CD4-positive, alpha-beta T cell (primary cell): ENCODE results near the gene TEX101. TPM values are rescaled to one million over a fixed set of nuclear protein-coding genes. Genes with fewer than 3 reads are reported as not detected.
"Not testable (repeated sequence)": the region's sequence is repeated elsewhere in the genome, so short reads cannot be mapped to it uniquely, and the experiment has no call there.

Experiments
- ATAC-seq: fragments of 200-7000 bp; cut with Tn5 transposase; one replicate; pipeline ENCODE4 v1.10.0; 2022; ENCODE audit warnings: mild to moderate bottlenecking; ENCODE audit not compliant: poor library complexity
- CTCF ChIA-PET: fragments of 350-600 bp; sonication (Branson Sonifier 250); formaldehyde crosslinking; loops from one replicate; lab custom pipeline; 2021; ENCODE audit warnings: antibody characterized with exemption, inconsistent platforms; lab: Charles Lee
- POLR2A ChIA-PET: fragments of 350-600 bp; sonication (Branson Sonifier 250); formaldehyde crosslinking; loops from one replicate; lab custom pipeline; 2021; ENCODE audit warnings: antibody characterized with exemption, inconsistent platforms; lab: Charles Lee
- DNase-seq, 14 experiments: peaks; one replicate each; pipeline ENCODE4 v3.0.0-alpha.2; 2013 to 2020; ENCODE audit warnings: mixed read lengths in 2 of 14
- H3K27ac ChIP-seq, 2 donors: one replicate each; pipeline versions ENCODE4 v1.5.1 to v1.7.0; 2013; ENCODE audit warnings: low read length in 2 of 2, low read depth in 1 of 2, mild to moderate bottlenecking in 1 of 2
- H3K27me3 ChIP-seq, 2 experiments: 1 replicate in 1 of 2; 2 replicates in 1 of 2; pipeline versions ENCODE4 v1.6.1 to v1.7.0; 2013; ENCODE audit warnings: low read length in 2 of 2, control low read depth in 1 of 2, mild to moderate bottlenecking in 1 of 2, moderate library complexity in 1 of 2; ENCODE audit not compliant: insufficient read depth in 2 of 2, control insufficient read depth in 1 of 2
- H3K36me3 ChIP-seq: one replicate; pipeline ENCODE4 v1.6.1; 2013; ENCODE audit warnings: low read length, control low read depth; ENCODE audit not compliant: insufficient read depth
- H3K4me1 ChIP-seq: one replicate; pipeline ENCODE4 v1.6.1; 2013; ENCODE audit warnings: low read length, control low read depth; ENCODE audit not compliant: insufficient read depth
- H3K4me3 ChIP-seq: one replicate; pipeline ENCODE4 v1.5.1; 2013; ENCODE audit warnings: mild to moderate bottlenecking, low read length, moderate library complexity
- H3K9me3 ChIP-seq, 2 experiments: 1 replicate in 1 of 2; 2 replicates in 1 of 2; pipeline versions ENCODE4 v1.6.1 to v1.7.0; 2013; ENCODE audit warnings: low read length in 2 of 2, mild to moderate bottlenecking in 2 of 2, control low read depth in 1 of 2, moderate library complexity in 1 of 2; ENCODE audit not compliant: control insufficient read depth in 1 of 2, insufficient read depth in 1 of 2
- H3K27ac Mint-ChIP-seq: one replicate; pipeline ENCODE4 v1.8.0; 2020; ENCODE audit warnings: mixed read lengths
- H3K27me3 Mint-ChIP-seq: one replicate; pipeline ENCODE4 v1.8.0; 2021; ENCODE audit warnings: mixed read lengths
- H3K36me3 Mint-ChIP-seq: one replicate; pipeline ENCODE4 v1.8.0; 2021; ENCODE audit warnings: low read depth, mixed read lengths
- H3K4me1 Mint-ChIP-seq: one replicate; pipeline ENCODE4 v1.8.0; 2021; ENCODE audit warnings: low read depth, mixed read lengths
- H3K4me3 Mint-ChIP-seq: one replicate; pipeline ENCODE4 v1.8.0; 2020; ENCODE audit warnings: mild to moderate bottlenecking, mixed read lengths
- H3K9me3 Mint-ChIP-seq: one replicate; pipeline ENCODE4 v1.8.0; 2020; ENCODE audit warnings: mixed read lengths
- intact Hi-C, 2 experiments: fragments of 100-400 bp; cut with DNase I in 1 of 2; cut with micrococcal nuclease in 1 of 2; formaldehyde crosslinking; loops; one replicate each; pipeline versions ENCODE4 v1.15.1 to v1.9.0; 2023 to 2025; cut with DNase I, micrococcal nuclease
- total RNA-seq, 174 experiments: library from RNA in 2 of 174; stranded (reverse) in 2 of 174; gene quantifications; one replicate each; pipeline ENCODE4 v1.2.3 and lab custom pipeline; 2021 to 2026
- TF ChIP-seq, protein P1 (sequence below): fragments of 200-600 bp; IDR thresholded peaks from one replicate; pipeline ENCODE4 v1.8.0; 2022; ENCODE audit warnings: antibody characterized with exemption, mild to moderate bottlenecking

Gene TEX101
- total RNA-seq, 2 experiments from 2014 or later, result not detected

DNA sequence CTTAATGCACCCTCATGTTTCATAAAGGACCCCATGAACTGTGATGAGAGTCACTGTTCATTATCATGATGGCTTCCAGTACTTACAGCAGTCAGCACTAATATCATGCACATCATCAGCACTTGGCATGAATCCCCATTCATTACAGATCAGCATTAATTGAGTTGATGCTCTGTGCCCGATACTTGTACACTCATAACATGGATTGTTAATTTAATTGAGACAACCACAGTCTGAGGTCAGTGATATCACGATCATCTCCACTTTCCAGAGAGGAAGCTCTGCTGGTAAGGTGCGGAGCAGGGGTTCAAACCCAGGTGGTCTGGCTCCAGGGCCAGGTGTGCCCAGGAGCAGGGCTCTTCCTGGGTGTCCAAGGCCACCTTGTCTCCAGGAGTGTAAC lies 21.2 kb upstream of the TEX101 start:
- CTCF ChIA-PET, H3K4me3 ChIP-seq, DNase-seq, H3K27ac ChIP-seq, H3K9me3 Mint-ChIP-seq, POLR2A ChIA-PET, H3K9me3 ChIP-seq, H3K36me3 Mint-ChIP-seq, H3K4me1 ChIP-seq, ATAC-seq, intact Hi-C loops, H3K4me1 Mint-ChIP-seq, H3K27me3 ChIP-seq, H3K4me3 Mint-ChIP-seq, H3K27ac Mint-ChIP-seq, H3K36me3 ChIP-seq: not testable (repeated sequence)
- H3K27me3 Mint-ChIP-seq, result peaks cover 35% of the 10 kb centered on the region

DNA sequence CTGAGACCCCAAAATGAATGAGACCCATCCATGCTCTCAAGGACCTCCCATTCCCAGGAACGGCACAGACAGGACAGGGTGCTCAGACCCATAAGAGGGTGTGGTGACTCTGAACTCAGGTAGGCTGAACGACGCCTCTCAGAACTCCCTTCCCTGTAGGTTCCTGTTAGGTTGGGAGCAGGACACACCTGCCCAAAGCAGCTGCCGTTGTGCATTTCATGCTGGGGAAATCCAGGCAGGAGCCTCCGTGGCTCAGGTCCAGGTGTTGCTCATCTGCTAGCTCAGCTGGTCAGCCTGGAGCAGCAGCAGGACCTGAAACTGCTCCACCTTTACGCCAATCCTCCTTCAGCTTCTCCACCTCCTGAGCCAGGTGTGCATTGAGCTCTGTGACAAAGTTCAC lies 19.1 kb upstream of the TEX101 start:
- Mint-ChIP-seq H3K36me3 (no peaks in the 10 kb centered on the region), H3K9me3 (no peaks in the 10 kb centered on the region), H3K27me3 (peaks cover 44% of the 10 kb centered on the region), H3K27ac (no peak overlapping the region), H3K4me1 (no peaks in the 10 kb centered on the region), H3K4me3 (no peak overlapping the region)
- Histone ChIP-seq H3K36me3 (no peaks in the 10 kb centered on the region), H3K4me1 (no peaks in the 10 kb centered on the region), H3K9me3 (no peaks in the 10 kb centered on the region), H3K4me3 (no peak overlapping the region), H3K27me3 (peaks cover 2 to 8% of the 10 kb centered on the region in 2 experiments), H3K27ac (no peak overlapping the region)
- TF ChIP-seq, protein P1, sequence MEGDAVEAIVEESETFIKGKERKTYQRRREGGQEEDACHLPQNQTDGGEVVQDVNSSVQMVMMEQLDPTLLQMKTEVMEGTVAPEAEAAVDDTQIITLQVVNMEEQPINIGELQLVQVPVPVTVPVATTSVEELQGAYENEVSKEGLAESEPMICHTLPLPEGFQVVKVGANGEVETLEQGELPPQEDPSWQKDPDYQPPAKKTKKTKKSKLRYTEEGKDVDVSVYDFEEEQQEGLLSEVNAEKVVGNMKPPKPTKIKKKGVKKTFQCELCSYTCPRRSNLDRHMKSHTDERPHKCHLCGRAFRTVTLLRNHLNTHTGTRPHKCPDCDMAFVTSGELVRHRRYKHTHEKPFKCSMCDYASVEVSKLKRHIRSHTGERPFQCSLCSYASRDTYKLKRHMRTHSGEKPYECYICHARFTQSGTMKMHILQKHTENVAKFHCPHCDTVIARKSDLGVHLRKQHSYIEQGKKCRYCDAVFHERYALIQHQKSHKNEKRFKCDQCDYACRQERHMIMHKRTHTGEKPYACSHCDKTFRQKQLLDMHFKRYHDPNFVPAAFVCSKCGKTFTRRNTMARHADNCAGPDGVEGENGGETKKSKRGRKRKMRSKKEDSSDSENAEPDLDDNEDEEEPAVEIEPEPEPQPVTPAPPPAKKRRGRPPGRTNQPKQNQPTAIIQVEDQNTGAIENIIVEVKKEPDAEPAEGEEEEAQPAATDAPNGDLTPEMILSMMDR, result no peak
- intact Hi-C loops, result no loop called here
- no peak for DNase-seq
- ATAC-seq, result no peak
- ChIA-PET CTCF (no interaction called here), POLR2A (no interaction called here)

DNA sequence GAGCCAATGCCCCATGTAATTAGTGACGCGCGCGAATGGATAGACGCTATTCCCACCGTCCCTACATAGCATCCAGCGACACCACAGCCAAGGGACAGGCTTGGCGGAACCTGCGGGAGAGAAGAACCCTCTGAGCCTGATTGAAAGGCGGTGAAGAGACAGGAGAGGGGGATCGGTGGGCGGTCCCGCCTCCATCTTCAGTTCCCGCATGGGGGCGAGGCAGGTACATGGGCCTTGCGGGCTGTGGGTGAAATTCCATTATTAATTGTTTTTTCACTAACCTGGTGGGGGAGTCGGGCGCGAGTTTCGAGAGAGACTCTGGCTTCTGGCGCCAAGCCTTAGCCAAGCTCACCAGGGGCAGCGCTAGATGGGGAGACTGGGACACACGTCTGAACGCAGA lies 8.4 kb upstream of the TEX101 start:
- no peaks in the 10 kb centered on the region for H3K4me1 Mint-ChIP-seq
- peaks cover 0 to 18% of the 10 kb centered on the region in 2 experiments for H3K9me3 ChIP-seq
- no peak overlapping the region for H3K4me3 Mint-ChIP-seq
- no peaks in the 10 kb centered on the region for H3K36me3 ChIP-seq
- H3K27ac Mint-ChIP-seq, result no peak overlapping the region
- DNase-seq, result no peak
- TF ChIP-seq, protein P1, result no peak
- ChIA-PET CTCF (no interaction called here), POLR2A (no interaction called here)
- no peak overlapping the region for H3K27ac ChIP-seq
- peaks cover 0 to 2% of the 10 kb centered on the region in 2 experiments for H3K27me3 ChIP-seq
- intact Hi-C loops, result no loop called here
- H3K27me3 Mint-ChIP-seq, result peaks cover 4% of the 10 kb centered on the region
- no peak for ATAC-seq
- no peak overlapping the region for H3K4me3 ChIP-seq
- H3K9me3 Mint-ChIP-seq, result no peaks in the 10 kb centered on the region
- no peaks in the 10 kb centered on the region for H3K4me1 ChIP-seq
- no peaks in the 10 kb centered on the region for H3K36me3 Mint-ChIP-seq

DNA sequence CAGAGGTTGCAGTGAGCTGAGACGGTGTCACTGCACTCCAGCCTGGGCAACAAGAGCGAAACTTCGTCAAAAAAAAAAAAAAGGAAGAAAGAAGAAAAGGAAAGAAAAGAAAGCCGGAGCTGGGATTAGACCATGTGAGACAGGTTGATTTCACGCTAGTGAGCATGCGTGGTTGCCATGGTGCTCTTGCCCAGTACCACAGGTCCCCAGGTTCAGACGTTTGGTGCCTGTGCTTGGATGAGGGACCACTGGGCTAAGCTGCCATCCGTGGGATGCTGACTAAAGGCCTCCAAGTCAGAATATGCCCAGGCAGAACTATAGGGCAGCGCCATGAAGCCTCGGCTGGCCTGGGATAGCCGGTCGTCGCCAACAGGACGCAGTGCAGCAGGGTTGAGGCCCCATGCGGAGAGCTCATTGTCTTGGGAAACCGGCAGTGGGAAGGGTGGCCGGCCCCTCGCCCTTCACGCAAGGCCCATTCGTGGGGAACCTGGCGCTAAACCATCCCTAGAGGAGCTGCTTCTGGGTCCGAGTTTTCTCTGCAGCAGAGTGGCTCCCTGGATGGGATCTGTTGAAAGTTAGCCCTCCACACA lies 7.2 kb upstream of the TEX101 start:
- TF ChIP-seq, protein P1, result no peak
- Mint-ChIP-seq H3K9me3 (no peaks in the 10 kb centered on the region), H3K27ac (no peak overlapping the region), H3K27me3 (peaks cover 4% of the 10 kb centered on the region), H3K4me1 (no peaks in the 10 kb centered on the region), H3K36me3 (no peaks in the 10 kb centered on the region), H3K4me3 (no peak overlapping the region)
- no peak for ATAC-seq
- CTCF ChIA-PET, result no interaction called here
- POLR2A ChIA-PET, result no interaction called here
- intact Hi-C loops, result no loop called here
- H3K4me3 ChIP-seq, result no peak overlapping the region
- no peak overlapping the region for H3K27ac ChIP-seq
- no peaks in the 10 kb centered on the region for H3K4me1 ChIP-seq
- peaks cover 0 to 2% of the 10 kb centered on the region in 2 experiments for H3K27me3 ChIP-seq
- no peak for DNase-seq
- H3K9me3 ChIP-seq, result peaks cover 0 to 18% of the 10 kb centered on the region in 2 experiments
- H3K36me3 ChIP-seq, result no peaks in the 10 kb centered on the region
